Lower leg skin (tissue), 4 donors: ENCODE measurements around the gene CCL24. TPM values are rescaled to one million over a fixed set of nuclear protein-coding genes. Genes with fewer than 3 reads are reported as not detected.
"Not testable (repeated sequence)": the region's sequence is repeated elsewhere in the genome, so short reads cannot be mapped to it uniquely, and the experiment has no call there.

Source experiments
- DNase-seq, 2 donors: peaks; one replicate each; pipeline ENCODE4 v3.0.0-alpha.2; 2019; ENCODE audit warnings: low spot score in 2 of 2
- H3K4me3 ChIP-seq: fragments of 200-600 bp; sonication (generic); 2 replicates; pipeline ENCODE4 v1.5.1; 2017; ENCODE audit warnings: mild to moderate bottlenecking, low read depth; ENCODE audit not compliant: poor library complexity, severe bottlenecking
- POLR2A ChIP-seq, 2 donors: fragments of 450-650 bp; IDR thresholded peaks; one replicate each; pipeline ENCODE4 v1.6.1; 2016 to 2017; ENCODE audit warnings: antibody characterized with exemption in 2 of 2, mild to moderate bottlenecking in 1 of 2, moderate library complexity in 1 of 2
- WGBS, 2 donors: methylation state at CpG; one replicate each; pipeline ENCODE4 v1.1.5; 2018; 5-methylcytosine and 5-hydroxymethylcytosine counted together
- intact Hi-C: fragments of 100-400 bp; cut with DNase I; formaldehyde crosslinking; loops from one replicate; pipeline ENCODE4 v1.15.0; 2023; ENCODE audit warnings: low total_unique reads
- total RNA-seq, 4 donors: library from RNA; depleted of rRNA; stranded (reverse); fragments of >200 nt; gene quantifications; one replicate each; pipeline ENCODE4 v1.1.0, GENCODE V29; 2016
- TF ChIP-seq, protein P1 (sequence below), 3 donors: fragments of 450-650 bp; IDR thresholded peaks; one replicate each; pipeline ENCODE4 v1.5.1; 2016; ENCODE audit warnings: antibody characterized with exemption in 3 of 3, mild to moderate bottlenecking in 3 of 3, moderate library complexity in 2 of 3

Gene CCL24
- total RNA-seq, 4 donors from 2014 or later: 0.64 to 2.0 (median 0.72) TPM; not detected in 1

GRCh38 chr7:75789361-75789924, 24.2 kb downstream of the CCL24 start:
- TF ChIP-seq, protein P1, sequence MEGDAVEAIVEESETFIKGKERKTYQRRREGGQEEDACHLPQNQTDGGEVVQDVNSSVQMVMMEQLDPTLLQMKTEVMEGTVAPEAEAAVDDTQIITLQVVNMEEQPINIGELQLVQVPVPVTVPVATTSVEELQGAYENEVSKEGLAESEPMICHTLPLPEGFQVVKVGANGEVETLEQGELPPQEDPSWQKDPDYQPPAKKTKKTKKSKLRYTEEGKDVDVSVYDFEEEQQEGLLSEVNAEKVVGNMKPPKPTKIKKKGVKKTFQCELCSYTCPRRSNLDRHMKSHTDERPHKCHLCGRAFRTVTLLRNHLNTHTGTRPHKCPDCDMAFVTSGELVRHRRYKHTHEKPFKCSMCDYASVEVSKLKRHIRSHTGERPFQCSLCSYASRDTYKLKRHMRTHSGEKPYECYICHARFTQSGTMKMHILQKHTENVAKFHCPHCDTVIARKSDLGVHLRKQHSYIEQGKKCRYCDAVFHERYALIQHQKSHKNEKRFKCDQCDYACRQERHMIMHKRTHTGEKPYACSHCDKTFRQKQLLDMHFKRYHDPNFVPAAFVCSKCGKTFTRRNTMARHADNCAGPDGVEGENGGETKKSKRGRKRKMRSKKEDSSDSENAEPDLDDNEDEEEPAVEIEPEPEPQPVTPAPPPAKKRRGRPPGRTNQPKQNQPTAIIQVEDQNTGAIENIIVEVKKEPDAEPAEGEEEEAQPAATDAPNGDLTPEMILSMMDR (IDR thresholded peaks at IDR 0.05): no peak
- no peak for TF ChIP-seq POLR2A (IDR thresholded peaks at IDR 0.05)
- H3K4me3 ChIP-seq: no peak overlapping the region
- intact Hi-C loops: no loop called here
- WGBS, 2 donors: 75 to 79% methylated on average over 3 of the region's 3 CpGs
- DNase-seq: no peak

DNA sequence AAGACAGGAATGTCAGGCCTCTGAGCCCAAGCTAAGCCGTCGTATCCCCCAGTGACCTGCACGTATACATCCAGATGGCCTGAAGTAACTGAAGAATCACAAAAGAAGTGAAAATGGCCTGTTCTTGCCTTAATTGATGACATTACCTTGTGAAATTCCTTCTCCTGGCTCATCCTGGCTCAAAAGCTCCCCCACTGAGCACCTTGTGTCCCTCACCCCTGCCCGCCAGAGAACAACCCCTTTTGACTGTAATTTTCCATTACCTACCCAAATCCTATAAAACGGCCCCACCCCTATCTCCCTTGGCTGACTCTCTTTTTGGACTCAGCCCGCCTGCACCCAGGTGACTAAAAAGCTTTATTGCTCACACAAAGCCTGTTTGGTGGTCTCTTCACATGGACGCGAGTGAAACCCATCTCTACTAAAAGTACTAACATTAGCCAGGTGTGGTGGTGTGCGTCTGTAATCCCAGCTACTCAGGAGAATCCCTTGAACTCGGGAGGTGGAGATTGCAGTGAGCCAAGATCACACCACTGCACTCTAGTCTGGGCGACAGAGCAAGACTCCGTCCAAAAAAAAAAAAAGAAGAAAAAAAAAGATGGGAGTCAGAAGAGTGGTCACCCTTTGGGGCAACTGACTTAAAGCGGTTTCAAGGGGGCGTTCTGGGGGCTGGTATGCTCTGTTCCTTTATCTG, 25.3 kb downstream of the CCL24 start:
- intact Hi-C loops, DNase-seq, H3K4me3 ChIP-seq: not testable (repeated sequence)
- 71 to 75% methylated on average over 14 of the region's 14 CpGs for WGBS, 2 donors

- WGBS, 2 donors: 91 to 96% methylated on average over 5 of the region's 5 CpGs
- intact Hi-C loops, DNase-seq, H3K4me3 ChIP-seq: not testable (repeated sequence)
These were observed 30.5 kb downstream of the CCL24 start for GRCh38 chr7:75783058-75783457.

- intact Hi-C loops, DNase-seq: not testable (repeated sequence)
- 84 to 85% methylated on average over 14 of the region's 14 CpGs for WGBS, 2 donors
These were observed 32.8 kb downstream of the CCL24 start for GRCh38 chr7:75780647-75781273.

DNA sequence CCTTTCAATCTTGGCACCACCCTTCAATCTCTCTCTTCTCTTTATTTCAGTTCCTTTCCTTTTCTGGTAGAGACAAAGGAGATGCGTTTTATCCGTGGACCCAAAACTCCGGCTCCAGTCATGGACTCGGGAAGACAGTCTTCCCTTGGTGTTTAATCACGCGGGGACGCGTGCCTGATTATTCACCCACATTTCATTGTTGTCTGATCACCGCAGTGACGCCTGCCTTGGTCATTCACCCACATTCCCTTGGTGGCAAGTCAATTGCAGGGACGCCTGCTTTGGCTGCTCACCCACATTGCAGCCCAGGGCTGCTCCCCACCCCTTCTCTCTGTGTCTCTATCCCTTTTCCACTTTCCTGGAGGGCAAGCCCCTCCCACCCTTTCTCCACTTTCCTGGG, 34.1 kb downstream of the CCL24 start:
- 75 to 86% methylated on average over 11 of the region's 11 CpGs for WGBS, 2 donors
- DNase-seq, intact Hi-C loops, H3K4me3 ChIP-seq: not testable (repeated sequence)

More at GRCh38 chr7:75780647-75781273, 32.8 kb downstream of the CCL24 start:
- not testable (repeated sequence) for H3K4me3 ChIP-seq

GRCh38 chr7:75779035-75779434, 34.6 kb downstream of the CCL24 start:
- 72 to 73% methylated on average over 11 of the region's 11 CpGs for WGBS, 2 donors
- DNase-seq, intact Hi-C loops, H3K4me3 ChIP-seq: not testable (repeated sequence)

DNA sequence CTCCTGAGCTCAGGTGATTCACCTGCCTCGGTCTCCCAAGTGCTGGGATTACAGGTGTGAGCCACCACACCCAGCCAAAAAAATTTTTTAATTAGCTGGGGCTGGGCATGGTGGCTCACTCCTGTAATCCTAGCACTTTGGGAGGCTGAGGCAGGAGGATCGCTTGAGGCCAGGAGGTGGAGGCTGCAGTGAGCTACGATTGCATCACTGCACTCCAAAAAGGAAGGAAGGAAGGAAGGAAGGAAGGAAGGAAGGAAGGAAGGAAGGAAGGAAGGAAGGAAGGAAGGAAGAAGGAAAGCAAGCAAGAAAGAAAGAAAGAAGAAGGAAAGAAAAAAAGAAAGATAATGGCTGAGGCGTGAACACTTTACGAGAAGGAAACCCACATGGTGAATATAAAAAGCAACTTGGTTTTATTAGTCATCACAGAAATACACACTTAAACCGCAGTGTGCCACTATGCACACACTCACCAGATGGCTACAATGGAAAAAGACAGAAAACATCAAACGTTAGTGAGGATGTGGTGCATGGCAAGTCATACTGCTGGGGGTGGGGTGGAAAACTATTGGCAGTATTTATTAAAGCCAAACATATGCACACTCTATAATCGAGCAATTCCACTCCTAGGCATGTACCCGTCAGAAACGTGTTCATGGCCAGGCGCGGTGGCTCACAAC, 37.2 kb downstream of the CCL24 start:
- intact Hi-C loops: no loop called here
- no peak overlapping the region for H3K4me3 ChIP-seq
- no peak for TF ChIP-seq POLR2A (IDR thresholded peaks at IDR 0.05)
- TF ChIP-seq, protein P1 (IDR thresholded peaks at IDR 0.05): no peak
- DNase-seq: no peak
- 57 to 58% methylated on average over 12 of the region's 12 CpGs for WGBS, 2 donors

DNA sequence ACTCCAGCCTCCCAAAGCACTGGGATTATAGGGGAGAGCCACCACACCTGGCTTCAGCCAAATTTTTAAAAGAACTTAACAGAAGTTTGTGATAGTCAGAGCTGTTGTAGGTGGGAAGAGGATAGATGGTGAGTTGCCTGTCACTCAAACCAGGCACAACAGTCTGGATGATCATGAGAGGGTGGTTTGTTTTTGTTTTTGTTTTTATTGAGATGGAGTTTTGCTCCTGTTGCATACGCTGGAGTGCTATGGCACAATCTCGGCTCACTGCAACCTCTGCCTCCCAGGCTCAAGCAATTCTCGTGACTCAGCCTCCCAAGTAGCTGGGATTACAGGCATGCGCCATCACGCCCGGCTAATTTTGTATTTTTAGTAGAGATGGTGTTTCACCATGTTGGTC, 39.6 kb downstream of the CCL24 start:
- WGBS, 2 donors: 84 to 92% methylated on average over 6 of the region's 6 CpGs
- H3K4me3 ChIP-seq, DNase-seq, intact Hi-C loops: not testable (repeated sequence)
